Neural progenitor cell (in vitro differentiated cells): Measurements from ENCODE around the gene TRAP1.

Experiments
- EZH2 ChIP-seq: fragments of 200-600 bp; sonication (generic); IDR thresholded peaks from 2 replicates; pipeline ENCODE4 v1.6.1; 2017; ENCODE audit warnings: antibody characterized with exemption, mild to moderate bottlenecking, moderate library complexity
- EZH2phosphoT487 ChIP-seq: fragments of 200-600 bp; sonication (generic); IDR thresholded peaks from 2 replicates; pipeline ENCODE4 v1.6.1; 2017; ENCODE audit warnings: antibody characterized with exemption
- TF ChIP-seq, protein P1 (sequence below): fragments of 200-600 bp; sonication (generic); IDR thresholded peaks from 2 replicates; pipeline ENCODE4 v1.5.1; 2017; ENCODE audit warnings: antibody characterized with exemption, mild to moderate bottlenecking

DNA sequence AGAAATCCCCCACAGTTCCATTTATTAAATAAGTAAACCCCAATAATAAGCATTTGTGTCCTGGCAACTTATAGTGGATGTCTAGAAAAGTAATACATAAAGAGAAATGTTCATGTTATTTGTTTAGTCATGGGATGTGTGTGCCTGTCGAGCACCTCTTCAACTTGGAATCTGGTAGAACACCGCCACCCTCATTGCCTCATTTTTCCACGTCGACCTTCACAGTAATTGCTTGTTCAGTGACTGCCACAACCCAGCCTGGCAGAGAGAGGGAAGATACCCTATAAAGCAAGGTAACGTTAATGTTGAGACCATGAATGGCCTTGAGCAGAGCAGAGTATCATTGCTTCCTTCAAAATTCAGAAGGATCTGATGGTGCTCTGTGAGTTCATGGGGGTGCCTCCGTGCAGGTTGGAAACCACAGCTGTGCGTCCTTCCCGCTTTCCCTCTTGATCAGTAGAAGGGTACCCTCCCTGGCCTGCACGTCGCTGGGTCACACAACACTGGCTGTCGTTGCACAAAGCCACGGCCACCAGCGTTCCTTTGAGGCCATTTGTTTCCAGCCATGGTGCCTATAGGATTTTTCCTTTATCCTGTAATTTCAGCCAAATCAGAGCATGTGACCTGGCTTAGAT, 66.6 kb downstream of the TRAP1 start:
- no peak for TF ChIP-seq EZH2
- TF ChIP-seq, protein P1, sequence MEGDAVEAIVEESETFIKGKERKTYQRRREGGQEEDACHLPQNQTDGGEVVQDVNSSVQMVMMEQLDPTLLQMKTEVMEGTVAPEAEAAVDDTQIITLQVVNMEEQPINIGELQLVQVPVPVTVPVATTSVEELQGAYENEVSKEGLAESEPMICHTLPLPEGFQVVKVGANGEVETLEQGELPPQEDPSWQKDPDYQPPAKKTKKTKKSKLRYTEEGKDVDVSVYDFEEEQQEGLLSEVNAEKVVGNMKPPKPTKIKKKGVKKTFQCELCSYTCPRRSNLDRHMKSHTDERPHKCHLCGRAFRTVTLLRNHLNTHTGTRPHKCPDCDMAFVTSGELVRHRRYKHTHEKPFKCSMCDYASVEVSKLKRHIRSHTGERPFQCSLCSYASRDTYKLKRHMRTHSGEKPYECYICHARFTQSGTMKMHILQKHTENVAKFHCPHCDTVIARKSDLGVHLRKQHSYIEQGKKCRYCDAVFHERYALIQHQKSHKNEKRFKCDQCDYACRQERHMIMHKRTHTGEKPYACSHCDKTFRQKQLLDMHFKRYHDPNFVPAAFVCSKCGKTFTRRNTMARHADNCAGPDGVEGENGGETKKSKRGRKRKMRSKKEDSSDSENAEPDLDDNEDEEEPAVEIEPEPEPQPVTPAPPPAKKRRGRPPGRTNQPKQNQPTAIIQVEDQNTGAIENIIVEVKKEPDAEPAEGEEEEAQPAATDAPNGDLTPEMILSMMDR, result no peak
- TF ChIP-seq EZH2phosphoT487, result no peak
